COLO829 (cell line): ENCODE results near the gene WEE1.

ENCODE experiments used
- DNase-seq: peaks from one replicate; pipeline ENCODE4 v3.0.0; 2012; ENCODE audit warnings: low spot score

The WEE1 gene

DNA sequence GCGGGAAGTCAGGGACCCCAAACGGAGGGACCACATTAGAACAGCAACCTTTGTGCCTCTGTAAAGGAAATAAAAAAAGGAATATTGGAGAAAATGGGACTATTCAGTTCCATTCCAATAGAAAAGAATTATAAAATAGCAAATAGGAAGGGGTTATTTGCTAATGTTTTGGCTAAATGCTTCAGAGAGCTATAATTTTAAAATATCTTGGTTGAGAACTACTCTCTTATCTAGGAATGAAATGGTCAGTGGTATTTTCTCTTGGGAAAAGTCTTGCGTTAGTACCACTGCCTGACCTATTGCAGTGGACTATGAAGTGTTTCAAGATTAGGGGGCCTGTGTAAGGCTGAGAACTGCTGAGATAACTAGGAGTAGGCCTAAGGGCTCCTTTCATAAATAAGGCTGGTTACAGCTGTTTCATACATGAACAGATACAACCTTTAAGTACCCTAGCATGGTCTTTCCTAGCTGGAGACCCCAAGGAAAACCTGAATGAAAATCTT is 6.9 kb upstream of the WEE1 start:
- DNase-seq: no peak

GRCh38 chr11:9567401-9567800 is 6.1 kb upstream of the WEE1 start:
- DNase-seq: no peak

GRCh38 chr11:9568161-9568853 is 5.2 kb upstream of the WEE1 start:
- no peak for DNase-seq

DNA sequence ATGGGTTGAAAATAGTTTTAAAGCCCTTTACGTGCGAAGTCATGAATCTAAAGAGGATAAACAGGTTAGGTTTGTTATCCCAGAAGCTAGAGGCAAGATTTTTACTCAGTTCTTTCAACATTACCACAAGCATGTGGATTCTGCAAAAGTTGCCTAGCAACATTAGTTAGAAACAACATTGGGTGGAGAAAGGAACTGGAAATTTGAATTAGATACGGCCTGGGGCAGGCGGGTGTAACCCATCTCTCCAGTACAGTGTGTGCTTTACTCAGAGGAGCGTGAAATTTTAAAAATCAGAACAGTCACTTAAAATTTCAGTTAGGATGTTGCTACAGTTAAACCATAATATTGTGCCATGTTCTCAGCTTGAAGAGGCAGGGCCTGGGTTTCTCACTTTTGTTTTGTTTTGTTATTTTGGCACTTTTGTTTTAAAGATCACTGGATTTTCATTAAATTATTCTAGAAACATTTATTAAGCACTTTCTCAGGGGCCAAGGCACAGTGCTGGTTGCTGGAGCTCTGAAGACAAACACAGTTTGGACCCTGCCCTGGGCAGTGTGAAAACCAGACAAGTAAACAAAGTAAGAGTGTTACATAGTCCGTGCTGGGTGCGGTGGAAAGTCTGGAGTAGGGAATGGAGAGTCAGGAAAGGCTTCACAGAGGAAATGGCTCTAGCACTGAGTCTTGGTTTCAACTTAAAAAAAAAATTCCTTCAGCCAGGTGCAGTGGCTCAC is 4.4 kb upstream of the WEE1 start:
- DNase-seq: peak; percentile 45

GRCh38 chr11:9569588-9570164 is 3.8 kb upstream of the WEE1 start:
- no peak for DNase-seq

GRCh38 chr11:9570313-9571025 is 3.0 kb upstream of the WEE1 start:
- no peak for DNase-seq

DNA sequence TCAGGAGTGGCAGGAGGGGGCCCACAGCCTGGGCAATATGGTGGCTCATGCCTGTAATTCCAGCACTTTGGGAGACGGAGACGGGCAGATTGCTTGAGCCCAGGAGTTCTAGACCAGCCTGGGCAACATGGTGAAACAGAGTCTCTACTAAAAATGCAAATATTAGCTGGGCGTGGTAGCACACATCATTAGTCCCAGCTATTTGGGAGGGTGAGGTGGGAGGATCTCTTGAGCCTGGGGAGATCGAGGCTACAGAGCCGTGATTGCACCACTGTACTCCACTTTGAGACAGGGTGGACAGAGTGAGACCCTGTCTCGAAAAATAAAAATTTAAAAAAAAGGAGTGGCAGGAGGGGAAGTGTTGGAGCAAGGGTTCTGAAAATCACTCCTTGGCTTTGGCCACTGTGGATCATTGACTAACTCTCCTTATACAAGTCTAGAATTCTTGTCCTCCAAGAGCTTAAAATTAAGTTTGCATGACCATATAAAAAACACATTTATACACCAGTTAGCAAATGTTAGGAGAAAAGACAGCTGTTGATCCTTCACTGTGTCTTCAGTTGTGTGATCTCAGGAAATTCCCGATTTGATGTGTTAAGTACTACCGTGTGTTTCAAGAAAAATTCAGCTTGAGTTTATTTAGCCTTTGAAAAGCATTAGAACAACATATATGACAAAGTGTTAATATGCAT is 2.3 kb upstream of the WEE1 start:
- DNase-seq: no peak

GRCh38 chr11:9571763-9572115 is 1.7 kb upstream of the WEE1 start:
- DNase-seq: no peak

- DNase-seq: no peak
Measured at GRCh38 chr11:9573775-9574621, 528 bp downstream of the WEE1 start.

DNA sequence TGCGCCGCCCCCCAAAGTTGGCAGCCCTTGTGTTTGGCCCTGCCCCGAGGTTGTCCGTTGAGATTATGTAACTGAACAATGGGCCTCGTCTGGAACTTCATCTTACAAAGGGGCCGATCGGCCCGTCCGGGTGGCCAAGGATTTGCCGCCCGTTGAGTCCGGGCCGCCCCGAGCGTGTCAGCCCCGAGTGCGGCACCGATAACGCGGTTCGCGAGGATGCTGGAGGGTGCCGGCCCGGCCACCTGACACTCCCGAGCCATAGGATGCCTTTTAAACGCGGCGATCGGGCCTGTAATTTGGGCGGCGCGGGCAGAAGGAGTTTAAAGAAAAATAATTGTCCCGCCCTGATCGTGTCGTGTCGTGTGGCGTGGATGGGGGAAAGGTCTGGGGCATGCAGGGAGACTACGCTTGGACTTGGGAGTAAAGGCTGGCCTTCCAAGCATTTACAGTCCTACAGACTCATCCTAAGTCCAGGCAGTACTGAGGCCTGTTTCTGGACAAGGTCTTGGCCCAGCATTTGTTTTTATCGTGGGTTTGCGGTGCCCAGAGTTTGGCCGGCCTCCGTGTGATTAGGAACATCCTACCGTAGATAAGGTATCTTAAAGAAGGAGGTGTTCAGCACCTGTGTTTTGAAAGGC is 1.3 kb downstream of the WEE1 start:
- DNase-seq: no peak

DNA sequence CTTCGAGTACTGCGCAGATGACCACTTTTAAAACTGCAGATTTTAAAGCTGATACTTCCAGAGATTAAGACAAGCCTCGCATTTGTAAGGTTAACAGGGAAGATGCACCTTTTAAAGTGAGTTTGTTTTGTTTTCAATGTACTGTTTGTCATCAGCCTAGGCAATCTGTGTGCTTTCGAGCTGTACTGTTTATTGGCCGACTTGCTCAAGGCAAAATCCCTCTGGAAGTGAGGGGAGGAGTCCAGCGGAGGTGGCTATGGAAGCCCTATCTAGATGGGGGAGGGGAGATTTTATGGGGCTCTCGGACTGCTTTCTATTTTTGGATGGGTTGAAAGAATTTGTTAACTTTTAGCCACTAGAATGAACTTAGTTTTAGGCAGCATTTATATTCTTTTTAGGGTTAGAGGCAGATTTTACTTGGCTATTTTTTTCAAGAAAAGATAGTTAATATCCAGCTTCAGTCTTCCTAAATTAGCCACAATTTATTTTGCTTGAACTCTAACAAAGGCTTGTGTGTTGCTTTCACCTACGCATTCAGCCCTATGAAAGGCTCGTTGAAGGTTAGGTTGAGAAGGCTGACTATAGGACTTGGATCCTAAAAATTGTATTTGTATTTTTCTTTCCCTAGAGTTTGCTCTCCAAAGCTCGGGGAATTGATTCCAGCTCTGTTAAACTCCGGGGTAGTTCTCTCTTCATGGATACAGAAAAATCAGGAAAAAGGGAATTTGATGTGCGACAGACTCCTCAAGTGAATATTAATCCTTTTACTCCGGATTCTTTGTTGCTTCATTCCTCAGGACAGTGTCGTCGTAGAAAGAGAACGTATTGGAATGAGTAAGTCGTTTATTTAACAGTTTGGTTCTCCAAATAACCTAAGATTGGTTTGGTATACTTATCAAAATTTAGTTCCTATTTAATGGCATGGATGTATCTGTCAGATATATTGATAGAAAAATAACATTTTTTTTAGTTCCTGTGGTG is 2.1 kb downstream of the WEE1 start:
- peak; percentile 72 for DNase-seq

DNA sequence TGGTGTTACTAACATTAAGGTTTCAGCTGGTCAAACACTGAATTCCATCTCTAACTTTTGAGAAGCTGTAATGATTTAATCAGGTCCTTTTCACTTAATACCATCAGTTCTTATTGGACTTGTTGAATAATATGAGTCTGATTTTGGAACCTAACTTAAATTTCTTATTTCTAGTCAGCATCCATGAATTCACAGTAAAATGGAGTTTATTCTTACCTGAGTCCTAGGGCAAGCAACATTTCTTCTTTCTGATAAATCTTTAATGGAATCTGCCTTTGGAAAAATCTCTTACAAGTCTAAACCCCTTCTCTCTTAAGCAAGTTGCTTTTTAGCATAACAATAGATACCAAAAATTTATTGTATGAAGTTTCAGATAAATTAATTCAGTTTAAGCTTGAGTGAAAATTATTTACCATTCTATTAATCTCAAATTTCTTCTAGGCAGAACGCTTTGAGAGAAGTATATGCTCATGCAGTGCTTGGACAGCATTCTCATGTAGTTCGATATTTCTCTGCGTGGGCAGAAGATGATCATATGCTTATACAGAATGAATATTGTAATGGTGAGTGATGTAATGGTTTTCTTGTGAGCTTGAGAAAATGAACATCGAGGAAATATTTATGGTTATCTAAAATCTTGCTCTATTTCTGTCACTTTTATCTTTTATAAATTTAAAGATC is 3.4 kb downstream of the WEE1 start:
- DNase-seq: no peak

GRCh38 chr11:9577556-9577955 is 4.1 kb downstream of the WEE1 start:
- no peak for DNase-seq

DNA sequence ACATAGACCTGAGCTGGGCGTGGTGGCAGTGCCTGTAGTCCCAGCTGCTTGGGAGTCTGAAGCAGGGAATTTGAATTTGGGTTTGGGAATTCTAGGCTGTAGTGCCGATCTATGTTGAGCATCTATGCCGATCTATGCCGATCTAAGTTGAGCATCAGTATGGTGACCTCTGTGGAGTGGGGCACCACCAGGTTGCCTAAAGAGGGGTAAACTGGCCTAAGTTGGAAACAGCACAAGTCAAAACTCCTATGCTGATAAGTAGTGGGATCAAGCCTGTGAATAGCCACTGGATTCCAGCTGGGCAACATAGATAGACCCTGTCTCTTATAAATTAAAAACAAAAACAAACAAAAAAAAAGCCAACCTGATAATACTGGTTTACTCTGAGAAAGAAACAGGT is 7.4 kb downstream of the WEE1 start:
- no peak for DNase-seq

DNA sequence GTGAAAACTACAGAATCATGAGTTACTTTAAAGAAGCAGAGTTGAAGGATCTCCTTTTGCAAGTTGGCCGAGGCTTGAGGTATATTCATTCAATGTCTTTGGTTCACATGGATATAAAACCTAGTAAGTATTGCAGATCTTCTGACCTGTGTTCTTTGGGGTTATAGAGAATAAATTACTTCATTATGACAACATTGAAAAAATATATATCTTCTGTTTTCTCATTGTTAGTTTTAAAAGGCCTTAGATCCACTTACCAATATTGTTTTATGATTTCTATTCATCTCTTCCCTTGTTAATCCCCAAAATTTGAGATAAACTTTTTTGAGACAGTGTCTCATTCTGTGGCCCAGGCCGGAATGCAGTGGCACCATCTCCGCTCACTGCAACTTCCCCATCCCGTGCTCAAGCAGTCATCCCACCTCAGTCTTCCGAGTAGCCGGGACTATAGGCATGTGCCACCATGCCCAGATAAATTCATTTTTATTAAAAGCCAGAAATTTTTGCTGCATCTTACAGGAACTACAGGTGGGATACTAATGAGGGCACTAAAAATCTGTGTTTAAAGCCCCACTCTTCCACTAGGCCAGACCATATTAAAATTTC is 8.2 kb downstream of the WEE1 start:
- no peak for DNase-seq

DNA sequence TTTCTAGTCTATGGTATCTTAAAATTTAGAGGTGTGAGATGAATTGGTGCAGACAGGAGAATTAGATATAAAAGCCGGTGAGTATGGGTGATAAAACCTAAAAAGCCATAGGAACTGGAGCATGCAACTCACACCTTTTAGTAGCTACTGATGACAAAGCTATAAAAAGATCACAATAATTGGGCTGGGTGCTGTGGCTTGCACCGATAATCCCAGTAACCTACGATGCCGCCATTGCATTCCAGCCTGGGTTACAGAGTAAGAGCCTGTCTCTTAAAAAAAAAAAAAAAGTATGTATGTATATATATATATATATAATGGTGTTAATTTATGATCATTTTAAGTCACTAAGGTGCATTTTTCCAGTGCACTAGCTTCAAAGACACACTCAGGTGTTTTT is 17.2 kb downstream of the WEE1 start:
- no peak for DNase-seq

GRCh38 chr11:9594267-9595046 is 21.0 kb downstream of the WEE1 start:
- no peak for DNase-seq
